Breast epithelium (tissue), 3 donors: ENCODE results near the gene KCNN3.

Experiments
- CTCF ChIP-seq, 3 donors: fragments of 450-650 bp; IDR thresholded peaks; one replicate each; pipeline ENCODE4 v1.5.1; 2016 to 2017; ENCODE audit warnings: antibody characterized with exemption in 3 of 3, mild to moderate bottlenecking in 3 of 3, moderate library complexity in 3 of 3
- POLR2AphosphoS5 ChIP-seq, 3 donors: sonication (generic); formaldehyde crosslinking; IDR thresholded peaks; one replicate each; pipeline ENCODE4 v1.6.1; 2017; ENCODE audit warnings: antibody characterized with exemption in 3 of 3

DNA sequence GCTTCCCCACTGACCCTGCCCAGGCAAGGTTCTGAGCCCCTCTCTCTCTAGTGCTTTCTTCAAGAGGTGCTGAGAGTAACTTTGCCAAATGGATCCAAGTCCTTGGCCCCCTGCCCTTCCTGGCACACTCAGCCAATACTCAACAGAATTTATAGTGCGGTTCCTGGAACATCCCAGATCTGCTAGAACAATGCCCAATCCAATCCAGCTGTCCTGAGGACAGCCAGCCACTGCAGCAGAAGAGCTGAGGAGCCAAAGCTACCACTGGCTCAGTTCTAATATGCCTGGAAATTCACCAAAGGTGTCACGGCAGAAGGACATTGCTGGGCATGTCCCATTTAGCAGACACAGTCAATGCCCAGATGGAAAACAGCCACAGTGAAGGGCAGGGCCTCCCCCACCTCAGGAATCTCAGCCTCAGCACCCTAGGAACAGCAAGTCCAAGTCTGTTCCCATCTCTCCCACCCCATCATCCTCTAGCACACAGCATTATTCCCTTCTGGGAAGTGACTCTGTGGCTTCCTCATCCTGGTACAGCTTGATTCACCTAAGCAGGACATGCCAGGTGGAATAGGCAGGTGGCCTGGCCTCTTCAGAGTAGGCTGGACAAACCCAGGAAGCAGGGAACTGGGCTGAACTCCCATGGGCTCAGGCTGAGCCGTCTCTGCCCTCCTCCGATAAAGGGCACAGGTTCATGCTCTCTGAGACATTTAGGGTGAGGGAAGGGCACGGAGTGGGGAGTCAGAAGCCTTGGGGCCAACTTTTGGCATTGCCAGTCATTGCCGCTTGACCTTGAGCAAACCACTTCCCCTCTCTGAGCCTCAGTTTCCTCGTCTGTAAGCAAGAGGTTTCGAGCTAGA is 41.8 kb upstream of the KCNN3 start:
- no peak for TF ChIP-seq POLR2AphosphoS5 (IDR thresholded peaks at IDR 0.05)
- TF ChIP-seq CTCF (IDR thresholded peaks at IDR 0.05) = no peak
